NCI-H2081 treated with DMSO at 0.1 percent for 48 hours (cell line): ENCODE results near the gene RLIM.
"Not testable (repeated sequence)": the region's sequence is repeated elsewhere in the genome, so short reads cannot be mapped to it uniquely, and the experiment has no call there.

Experiments
- DNase-seq: peaks from one replicate; lab custom pipeline; 2025; lab: John Stamatoyannopoulos, UW

The RLIM gene, protein sequence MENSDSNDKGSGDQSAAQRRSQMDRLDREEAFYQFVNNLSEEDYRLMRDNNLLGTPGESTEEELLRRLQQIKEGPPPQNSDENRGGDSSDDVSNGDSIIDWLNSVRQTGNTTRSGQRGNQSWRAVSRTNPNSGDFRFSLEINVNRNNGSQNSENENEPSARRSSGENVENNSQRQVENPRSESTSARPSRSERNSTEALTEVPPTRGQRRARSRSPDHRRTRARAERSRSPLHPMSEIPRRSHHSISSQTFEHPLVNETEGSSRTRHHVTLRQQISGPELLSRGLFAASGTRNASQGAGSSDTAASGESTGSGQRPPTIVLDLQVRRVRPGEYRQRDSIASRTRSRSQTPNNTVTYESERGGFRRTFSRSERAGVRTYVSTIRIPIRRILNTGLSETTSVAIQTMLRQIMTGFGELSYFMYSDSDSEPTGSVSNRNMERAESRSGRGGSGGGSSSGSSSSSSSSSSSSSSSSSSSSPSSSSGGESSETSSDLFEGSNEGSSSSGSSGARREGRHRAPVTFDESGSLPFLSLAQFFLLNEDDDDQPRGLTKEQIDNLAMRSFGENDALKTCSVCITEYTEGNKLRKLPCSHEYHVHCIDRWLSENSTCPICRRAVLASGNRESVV

DNA sequence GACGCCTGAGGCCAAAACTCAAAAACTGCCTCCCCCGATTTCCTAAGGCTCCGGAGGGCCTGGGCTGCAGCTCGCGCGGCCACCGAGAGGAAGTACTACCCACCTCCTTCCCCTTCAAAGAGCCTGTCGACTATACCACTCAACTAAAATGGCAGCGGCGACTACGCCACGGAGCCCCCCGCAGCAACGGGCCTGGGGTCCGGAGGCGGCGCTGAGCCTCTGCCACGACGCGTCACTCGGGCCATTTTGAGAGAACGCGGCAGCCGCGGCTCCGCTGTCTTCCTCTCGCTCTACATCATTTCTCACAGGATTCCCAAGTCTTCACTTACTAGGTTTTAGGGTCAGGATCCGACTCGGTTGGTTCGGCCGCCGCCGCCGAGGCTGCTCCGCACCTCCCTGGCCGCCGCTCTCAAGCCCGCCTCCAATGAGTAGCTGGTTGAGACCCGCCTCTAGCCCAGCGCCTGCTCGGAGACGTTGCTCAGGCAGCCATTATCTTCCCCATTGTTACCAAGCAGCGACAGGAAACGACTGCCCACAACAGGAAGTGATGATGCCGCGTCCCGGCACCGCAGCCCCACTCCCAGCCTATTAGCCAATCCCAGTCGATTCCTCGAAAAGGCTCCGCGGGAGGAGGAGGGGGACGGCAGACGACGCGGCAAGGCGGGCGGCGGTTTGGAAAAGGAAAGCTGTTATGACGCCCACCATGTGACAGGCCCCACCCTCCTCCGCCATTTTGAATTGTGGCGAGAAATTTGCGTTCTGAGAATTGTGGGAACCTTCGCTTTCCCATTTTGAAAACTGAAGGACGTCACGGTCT is at the start of gene RLIM:
RLIM (minus strand) TSS at position 532 of the 817 bp plus-strand sequence. CDS start 18,647 bp downstream, outside the sequence.
- peak; percentile 88 for DNase-seq

DNA sequence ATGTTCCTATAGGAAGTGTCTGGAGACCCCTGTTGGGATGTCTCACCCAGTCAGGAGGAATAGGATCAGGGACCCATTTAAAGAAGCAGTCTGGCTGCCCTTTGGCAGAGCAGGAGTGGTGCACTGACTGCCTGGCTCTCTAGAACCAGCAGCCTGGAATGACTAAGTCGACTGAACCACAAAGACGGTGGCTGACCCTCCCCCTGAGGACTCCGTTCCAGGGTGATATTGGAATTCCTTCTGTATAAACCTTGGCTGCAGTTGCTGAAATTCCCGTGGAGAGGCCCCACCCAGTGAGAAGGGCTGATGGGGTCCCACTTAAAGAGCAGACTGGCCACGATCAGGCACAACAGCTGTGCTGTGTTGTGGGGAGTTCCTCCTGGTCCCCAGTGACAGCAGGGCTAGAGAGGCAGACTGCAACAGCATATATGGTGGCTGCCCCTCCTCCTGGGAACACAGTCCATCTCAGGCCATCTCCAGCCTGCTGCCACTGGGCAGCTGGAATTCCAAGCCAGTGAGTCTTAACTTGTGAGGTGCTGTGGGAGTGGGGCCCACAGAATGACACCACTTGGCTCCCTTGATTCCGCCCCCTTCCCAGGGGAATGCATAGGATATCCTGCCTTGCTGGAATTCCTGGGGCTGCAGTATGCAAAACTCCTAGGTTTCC is 41.8 kb upstream of the RLIM start:
- no peak for DNase-seq

DNA sequence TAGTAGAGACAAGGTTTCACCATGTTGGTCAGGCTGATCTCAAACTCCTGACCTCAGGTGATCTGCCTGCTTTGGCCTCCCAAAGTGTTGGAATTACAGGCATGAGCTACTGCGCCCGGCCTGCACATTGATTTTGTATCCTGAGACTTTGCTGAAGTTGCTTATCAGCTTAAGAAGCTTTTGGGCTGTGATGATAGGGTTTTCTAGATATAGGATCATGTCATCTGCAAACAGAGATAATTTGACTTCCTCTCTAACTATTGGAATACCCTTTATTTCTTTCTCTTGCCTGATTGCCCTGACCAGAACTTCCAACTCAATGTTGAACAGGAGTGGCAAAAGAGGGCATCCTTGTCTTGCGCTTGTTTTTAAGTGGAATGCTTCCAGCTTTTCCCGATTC is 40.5 kb upstream of the RLIM start:
- not testable (repeated sequence) for DNase-seq

DNA sequence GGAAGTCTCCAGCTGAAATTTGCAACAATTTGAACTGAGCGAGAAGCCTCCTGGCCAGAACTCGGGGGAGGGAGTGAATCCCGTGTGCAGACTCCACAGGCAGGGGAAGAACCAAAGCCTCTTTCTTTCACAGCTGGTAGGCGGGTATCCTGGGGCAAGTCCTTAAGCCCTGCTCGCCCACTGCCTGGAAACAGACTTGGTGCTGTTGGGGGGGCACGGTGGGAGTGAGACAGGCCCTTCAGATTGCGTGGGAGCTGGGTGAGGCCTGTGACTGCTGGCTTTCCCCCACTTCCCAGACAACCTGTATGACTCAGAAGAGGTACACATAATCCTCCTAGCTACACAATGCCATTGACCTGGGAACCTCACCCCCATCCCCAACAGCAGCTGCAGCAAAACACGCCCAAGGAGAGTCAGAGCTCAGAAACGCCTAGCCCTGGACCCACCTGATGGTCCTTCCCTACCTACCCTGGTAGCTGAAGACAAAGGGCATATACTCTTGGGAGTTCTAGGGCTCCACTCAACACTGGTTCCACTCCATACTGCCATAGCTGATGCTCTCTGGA is 22.4 kb upstream of the RLIM start:
- DNase-seq: no peak

DNA sequence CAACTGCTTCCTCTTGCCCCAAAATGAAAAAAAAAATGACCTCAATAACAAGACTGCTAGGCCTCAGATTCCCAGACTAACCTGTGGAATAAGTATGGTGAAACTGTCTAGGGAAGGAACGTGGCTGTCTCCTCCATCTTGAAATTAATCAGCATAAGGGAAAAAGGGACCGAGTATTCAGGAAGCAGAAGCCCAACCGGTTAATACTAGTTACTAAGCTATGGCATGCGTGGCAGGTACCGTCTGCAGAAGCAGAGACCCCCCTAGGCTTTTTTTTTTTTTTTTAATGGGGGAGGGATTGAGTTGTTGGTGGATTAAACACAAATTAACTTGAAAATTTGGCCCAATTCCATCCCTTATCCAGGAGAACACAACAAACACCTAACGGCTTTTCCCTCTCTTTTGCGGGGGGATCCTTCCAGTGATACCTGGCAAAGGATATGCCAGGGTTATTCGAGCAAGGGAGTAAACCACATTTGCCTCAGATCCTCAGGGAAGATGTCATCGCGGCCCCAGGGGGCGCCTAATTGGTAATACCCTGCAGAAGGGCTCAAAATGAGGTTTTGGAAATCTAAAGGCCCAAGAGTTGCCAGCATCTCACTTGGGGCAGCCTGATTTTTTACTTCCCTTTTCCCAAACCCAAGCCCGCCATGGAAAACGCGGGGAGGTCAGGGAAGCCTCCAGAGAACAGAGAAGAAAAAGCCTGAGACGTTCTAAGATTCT is 893 bp downstream of the RLIM start:
- DNase-seq: no peak

DNA sequence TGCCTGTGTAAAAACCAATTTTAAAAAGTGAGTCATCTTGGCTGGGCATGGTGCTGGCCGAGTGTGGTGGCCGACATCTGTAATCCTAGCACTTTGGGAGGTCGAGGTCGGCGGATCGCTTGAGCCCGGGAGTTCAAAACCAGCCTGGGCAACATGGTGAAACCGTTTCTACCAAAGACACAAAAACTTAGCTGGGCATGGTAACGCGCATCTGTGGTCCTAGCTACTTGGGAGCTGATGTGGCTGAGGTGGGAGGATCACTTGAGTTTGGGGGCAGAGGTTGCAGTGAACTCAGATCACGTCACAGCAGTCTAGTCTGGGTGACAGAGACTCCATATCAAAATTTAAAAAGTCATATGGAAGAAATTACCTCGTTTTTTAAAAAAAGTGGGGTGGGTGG is 7.6 kb downstream of the RLIM start:
- no peak for DNase-seq

DNA sequence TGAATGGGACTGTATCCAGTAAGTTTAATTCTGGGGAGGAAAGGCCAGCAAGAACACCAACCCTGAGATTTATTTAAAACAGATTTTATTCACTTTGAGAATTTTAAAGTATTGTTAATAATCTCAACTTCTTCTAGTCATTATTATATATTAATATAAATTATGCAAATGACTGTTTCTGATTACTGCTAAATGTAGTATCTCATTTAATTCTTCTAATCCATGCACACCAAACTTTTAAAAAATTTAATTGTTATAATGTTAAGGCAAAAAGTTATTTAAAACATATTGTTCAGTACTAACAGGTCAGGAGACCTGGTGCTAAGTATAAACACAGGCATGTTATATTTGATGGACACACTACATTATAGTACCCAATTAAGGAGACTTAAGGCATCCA is 8.1 kb downstream of the RLIM start:
- no peak for DNase-seq

DNA sequence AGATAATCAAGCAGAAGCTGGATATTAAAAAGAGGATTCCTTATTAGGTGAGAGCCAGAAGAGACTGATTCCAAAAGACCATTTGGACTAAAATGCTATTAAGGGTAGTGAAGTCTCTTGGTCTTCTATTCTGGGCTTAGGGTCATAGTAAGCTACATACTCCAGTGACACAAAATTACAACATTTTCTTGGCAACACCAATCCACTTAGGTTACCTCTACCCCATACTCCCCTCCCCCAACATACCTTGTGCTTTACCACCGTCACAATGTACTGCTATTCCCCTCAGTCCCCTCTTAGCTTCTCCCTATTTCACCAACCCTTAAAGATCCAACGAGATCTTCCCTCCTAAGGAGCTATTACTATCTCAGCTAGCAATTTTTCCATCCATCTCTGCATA is 11.4 kb downstream of the RLIM start:
- DNase-seq: no peak

DNA sequence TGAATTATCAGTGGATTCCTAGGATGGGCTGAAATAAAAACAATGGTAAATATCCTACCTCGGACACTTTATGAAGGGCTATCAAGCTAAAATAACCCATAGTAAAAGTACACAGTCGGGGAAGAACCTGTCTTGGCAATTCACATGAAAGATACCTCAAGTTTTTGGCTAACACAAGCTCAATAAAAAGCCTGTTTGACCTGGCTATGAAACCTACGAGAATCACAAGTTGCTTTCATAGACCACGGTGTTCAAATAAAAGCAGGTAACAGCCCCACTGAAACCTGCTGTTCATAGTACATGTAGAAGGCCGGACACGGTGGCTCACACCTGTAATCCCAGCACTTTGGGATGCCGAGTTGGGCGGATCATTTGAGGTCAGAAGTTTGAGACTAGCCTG is 12.3 kb downstream of the RLIM start:
- DNase-seq: no peak

DNA sequence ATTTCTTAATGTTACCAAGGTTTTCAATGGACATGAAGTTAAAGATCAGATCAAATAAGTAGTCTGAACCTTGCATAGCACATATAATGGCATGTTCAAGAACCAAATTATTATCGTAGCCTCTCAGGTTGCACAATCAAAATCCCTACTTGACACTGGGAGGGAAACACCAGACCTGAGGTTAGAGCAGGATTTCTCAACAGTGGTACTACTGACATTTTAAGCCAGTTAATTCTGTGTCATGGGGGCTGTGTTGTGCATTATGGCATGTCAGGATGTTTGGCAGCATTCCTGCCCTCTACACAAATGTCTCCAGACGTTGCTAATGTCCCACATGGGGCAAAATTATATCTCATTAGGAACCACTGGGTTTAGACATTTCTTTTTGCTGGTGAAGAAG is 20.8 kb downstream of the RLIM start:
- DNase-seq: no peak

DNA sequence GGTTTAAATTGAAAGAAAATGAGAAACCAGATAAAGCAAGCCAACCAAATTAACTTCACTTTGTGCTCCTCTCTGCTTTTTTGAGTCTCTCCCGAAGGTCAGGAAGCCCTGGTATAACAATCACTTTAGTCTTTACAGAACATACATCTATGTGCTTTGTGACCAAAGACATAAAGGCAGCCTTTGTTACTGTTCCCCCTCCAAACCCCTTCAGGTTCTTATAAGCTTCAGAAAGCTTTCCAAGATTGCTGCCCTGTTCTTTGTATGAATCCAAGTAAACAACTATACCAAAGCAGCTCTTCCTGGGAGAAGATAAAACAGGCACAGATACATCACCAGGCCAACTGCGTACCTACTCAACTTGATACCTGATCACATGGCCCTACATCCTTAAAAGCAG is 28.7 kb downstream of the RLIM start:
- DNase-seq: no peak

DNA sequence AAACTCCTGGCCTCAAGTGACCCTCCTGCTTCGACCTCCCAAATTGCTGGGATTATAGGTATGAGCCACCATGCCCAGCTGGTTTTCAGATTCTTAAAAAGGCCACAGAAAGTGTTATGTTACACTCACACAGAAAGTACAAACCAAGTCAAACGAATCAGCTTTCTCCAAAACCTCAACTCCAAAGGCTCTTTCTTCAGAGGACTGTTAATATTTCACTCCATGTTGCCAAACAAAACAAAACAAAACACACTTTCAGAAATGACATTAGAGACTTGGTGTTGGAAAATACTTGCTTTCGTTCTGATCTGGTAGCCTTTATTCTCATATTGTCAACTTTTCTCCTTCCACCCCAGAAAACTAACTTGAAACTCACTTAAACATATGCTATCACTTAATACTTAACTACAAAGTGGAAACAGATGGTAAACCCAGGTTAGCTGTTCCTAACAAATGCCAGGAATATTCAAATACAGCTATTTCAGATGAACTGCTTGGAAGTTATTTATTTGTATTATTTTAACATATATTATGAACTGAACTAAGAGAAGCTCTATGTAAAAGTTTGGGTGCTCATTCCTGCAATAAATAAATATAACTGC is 34.7 kb downstream of the RLIM start:
- no peak for DNase-seq

DNA sequence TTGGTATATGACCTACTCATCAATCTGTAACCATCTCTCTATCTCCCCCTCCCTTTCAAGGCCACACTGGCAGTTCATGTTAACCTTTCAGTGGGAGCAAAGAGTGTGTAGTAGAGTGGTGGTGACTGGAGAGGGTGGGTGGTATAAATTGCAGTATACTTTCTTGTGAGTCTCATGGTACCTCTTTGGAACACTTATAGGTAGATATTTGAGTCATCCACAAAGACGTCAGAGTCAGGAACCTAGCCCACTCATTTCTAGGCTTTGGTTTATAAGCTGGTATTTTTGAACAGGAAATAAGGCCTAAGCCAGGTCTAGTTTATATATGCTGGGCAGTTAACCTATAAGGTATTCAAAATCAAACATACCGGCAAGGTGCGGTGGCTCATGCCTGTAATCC is 36.3 kb downstream of the RLIM start:
- no peak for DNase-seq

DNA sequence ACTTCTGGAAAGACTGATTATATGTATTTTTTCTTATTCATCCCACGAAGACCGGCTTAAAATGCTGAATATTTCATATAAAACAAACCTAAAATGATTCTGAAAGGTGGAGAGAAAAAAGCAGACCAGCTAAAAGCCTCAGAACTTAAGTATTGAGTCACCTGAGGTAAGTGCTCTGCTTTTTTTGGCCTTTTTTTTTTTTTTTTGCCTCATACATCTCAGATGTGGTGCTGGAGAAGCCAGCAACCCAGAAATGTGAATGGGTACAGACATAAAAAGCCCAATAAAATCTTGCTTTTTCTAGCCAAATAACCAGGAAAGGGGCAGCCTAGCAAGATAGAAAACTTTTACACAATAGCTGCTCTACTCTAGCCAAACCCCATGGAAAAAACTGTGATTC is 57.0 kb downstream of the RLIM start:
- no peak for DNase-seq

DNA sequence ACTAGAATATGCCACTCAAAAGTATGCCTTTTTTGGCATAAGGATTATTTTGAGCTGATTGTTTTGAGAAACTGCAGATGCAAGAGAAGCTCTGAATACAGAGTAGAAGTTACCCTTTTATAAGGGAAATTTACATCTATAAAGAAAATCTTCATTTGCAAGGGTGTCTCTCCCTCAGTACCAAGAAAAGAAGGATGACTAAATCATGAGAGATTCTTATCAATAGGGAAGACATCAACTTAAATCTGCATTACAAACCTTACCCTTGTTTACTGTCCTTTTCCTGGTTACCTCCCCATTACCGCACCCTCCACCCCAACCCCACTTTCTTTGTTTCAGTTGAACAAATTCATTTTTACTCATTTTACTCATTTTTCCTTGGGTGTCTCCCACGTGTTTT is 62.5 kb downstream of the RLIM start:
- no peak for DNase-seq

DNA sequence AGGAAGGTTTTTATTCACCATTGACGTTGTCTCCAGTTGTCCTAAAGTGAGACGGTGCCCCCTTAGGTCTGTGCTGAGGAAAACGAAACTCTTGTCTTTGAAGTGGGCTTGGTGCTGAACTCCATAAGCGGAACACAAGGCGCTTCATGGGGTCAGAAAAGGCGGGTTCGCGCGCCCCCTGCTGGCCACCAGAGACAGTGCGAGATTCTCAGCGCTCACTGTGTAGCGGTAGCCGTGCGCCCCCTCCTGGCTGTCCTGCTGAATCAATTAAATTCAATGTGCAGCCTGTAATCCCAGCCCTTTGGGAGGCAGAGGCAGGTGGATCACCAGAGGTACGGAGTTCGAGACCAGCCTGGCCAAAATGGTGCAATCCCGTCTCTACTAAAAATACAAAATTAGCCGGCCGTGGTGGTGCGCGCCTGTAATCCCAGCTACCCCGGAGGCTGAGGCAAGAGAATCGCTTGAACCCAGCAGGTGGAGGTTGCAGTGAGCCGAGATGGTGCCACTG is 64.1 kb downstream of the RLIM start:
- peak; percentile 35 for DNase-seq

DNA sequence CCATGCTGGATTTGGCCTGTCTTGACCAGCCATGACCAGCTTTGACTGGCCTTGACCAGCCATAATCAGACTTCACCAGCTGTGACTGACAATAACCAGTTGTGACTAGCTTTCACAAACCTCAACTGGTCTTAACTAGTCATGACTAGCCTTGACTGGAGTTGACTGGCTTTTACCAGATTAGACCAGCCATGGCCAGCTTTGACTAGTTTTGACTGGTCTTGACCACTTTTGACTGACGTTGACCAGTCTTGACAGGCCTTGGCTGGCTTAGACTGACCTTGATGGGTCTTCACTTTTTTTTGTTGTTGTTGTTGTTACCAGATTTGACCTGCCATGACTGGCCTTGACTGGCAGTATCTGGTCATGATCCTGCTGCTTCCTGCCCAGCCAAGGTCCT is 67.4 kb downstream of the RLIM start:
- no peak for DNase-seq

DNA sequence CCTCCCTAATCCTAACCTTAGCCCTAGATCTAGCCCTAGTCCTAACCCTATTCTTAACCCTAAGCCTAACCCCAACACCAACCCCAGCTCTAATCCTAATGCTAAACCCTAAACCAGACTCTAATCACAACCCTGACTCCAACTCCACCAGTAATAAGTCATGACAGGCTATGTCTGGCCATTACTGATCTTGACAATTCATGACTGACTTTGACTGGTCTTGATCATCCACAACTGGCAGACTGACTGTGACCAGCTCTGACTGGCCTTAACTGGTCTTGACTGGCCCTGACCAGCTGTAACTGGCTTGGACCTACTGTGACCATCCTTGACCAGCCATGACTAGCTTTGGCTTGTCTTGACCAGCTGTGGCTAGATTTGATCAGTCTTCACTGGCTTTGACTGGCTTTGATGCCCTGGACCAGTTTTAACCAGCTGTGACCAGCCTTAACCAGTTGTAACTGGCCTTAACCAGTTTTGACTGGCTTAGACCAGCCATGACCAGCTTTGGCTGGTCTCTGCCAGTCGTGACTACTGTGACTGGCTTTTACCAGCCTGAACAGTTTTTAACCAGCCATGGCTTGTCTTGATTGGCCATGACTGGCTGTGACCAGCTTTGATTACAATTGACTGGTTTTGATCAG is 68.4 kb downstream of the RLIM start:
- DNase-seq: no peak

DNA sequence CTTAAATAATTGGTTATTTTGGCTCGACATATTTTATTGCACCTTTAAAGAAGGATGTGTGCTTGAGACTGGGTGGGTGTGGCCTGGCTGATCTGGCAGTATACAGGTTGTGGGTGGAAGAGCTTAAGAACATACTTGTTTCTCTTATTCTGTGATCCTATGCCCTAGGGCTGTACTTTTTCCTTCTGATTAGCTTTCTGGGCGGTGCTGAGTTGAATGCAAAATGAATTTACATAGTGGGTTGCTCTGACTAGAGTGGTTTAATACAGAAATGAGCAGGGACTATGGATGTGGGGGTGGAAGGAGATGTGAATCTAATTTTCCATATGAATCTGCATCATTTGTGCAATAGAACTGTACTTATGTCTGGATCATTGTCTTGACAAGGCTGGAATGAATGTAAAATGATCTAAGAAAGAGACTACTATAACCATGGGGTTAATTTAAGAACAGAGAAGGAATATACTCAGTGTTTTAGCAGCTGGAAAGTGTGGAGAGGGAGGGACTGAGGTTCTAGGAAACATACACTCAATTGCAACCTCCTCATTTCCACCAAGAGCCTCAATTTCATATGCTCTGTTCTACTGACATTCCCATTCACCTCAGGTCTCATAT is 73.7 kb downstream of the RLIM start:
- no peak for DNase-seq
